Fibroblast of pulmonary artery (primary cell): Measurements from ENCODE around the gene ERI2.

Source experiments
- DNase-seq: peaks from one replicate; pipeline ENCODE4 v3.0.0-alpha.2; 2010; ENCODE audit warnings: low read depth
- H3K4me3 ChIP-seq: replicated peaks from 2 replicates; pipeline ENCODE4 v1.5.1; 2011; ENCODE audit warnings: low read depth, mild to moderate bottlenecking, control low read depth, low read length, moderate library complexity
- TF ChIP-seq, protein P1 (sequence below): IDR thresholded peaks from 2 replicates; pipeline ENCODE4 v1.5.1; 2011; ENCODE audit warnings: mild to moderate bottlenecking, control low read depth, low read length, inconsistent platforms; ENCODE audit errors: missing control alignments

The ERI2 gene

DNA sequence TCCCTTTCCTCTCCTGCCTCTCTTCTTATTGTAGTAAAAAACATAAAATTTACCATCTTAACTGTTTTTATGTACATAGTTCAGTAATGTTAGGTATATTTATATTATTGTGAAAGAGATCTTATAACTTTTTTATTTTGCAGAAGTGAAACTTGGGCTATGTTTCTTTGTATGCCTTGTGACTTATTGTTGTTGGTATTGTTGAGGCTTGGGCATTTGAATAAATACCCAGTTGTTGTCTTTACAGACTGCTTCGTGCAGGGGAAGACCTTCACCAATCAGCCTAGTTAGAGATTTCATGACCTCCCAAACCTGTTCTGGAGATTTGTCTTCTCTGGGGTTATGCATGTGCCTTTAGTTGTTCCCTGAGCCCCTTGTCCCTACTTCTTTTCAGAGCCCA lies 32.0 kb upstream of the ERI2 start:
- H3K4me3 ChIP-seq = no peak overlapping the region
- no peak for DNase-seq
- TF ChIP-seq, protein P1, sequence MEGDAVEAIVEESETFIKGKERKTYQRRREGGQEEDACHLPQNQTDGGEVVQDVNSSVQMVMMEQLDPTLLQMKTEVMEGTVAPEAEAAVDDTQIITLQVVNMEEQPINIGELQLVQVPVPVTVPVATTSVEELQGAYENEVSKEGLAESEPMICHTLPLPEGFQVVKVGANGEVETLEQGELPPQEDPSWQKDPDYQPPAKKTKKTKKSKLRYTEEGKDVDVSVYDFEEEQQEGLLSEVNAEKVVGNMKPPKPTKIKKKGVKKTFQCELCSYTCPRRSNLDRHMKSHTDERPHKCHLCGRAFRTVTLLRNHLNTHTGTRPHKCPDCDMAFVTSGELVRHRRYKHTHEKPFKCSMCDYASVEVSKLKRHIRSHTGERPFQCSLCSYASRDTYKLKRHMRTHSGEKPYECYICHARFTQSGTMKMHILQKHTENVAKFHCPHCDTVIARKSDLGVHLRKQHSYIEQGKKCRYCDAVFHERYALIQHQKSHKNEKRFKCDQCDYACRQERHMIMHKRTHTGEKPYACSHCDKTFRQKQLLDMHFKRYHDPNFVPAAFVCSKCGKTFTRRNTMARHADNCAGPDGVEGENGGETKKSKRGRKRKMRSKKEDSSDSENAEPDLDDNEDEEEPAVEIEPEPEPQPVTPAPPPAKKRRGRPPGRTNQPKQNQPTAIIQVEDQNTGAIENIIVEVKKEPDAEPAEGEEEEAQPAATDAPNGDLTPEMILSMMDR = no peak

DNA sequence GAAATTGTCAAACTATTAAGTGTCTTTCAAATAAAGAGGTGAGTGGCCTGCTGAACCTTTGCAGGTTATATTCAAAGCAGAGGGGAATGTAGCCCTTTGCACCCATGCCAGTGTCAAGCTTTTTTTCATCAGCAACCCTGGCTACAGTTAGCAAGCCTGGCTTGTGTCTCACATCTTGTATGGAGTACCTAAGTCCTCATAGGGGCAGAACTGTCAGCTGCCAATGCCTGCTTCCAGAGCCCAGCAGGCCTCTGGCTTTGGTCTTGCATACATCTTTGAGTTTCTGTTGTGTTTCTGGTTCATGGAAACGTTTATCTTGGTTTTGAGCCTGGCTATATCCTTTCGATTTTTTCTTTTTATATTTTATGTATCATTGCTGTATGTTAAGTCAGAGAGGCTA lies 26.8 kb upstream of the ERI2 start:
- no peak overlapping the region for H3K4me3 ChIP-seq
- TF ChIP-seq, protein P1 = no peak
- DNase-seq = no peak

DNA sequence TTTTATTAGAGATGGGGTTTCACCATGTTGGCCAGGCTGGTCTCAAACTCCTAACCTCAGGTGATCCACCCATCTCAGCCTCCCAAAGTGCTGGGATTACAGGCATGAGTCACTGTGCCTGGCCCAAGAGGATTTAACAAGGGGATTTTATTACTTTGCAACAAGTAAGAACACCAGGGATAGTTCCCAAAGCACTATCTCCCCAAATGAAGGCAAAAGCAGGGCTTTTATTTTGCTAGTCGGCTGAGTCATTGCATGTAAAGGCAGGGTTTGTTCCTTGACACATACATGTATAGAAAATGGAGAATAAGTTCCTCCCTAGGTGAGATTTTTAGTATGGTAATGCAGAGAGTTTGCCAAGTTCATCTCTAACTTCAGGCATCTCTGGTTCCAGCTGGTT lies 24.1 kb upstream of the ERI2 start:
- TF ChIP-seq, protein P1 = no peak
- no peak for DNase-seq
- no peak overlapping the region for H3K4me3 ChIP-seq

DNA sequence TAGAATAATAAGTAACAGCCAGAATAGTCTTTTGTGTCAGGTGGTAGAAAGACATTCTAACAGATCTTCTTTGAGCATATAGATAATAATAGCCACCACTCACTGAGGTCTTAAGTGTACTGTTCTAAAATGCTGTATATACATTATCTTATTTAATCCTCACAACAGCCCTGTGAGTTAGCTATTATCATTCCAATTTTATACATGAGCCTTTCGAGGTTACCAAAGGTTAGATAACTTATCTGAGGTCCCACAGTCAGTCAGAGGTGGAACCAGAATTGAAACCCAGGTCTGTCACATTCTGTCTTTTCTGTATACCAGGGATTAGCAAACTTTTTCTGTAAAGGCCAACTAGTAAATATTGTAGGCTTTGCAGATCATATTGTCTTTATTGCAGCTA lies 23.3 kb upstream of the ERI2 start:
- TF ChIP-seq, protein P1 = no peak

DNA sequence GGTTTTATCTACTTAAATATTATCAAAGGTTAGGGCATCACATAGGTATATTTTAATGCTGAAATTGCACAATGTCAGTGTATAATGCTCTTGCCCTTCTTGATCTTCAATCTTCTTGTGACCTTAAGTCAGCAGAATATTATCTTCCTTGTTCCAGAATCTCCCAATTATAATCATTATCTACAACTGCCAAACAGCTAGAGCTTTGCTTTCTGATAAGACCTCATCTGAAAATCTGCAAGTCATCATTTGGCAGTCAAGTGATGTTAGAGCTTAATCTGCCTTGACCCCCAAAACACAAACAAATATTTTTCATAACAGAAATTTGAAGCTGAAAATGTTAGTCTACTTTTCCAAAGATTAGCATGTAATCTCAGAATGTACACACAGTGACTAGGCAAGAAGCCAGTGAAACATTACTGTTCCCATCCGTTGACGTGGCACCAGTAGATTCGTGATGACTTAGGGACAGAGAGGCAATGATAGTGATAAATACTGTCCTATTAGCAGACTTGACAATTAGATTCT lies 19.8 kb upstream of the ERI2 start:
- H3K4me3 ChIP-seq = no peak overlapping the region
- peak; percentile 30 for DNase-seq
- TF ChIP-seq, protein P1 = no peak

More for the DNA sequence above, 23.3 kb upstream of the ERI2 start:
- no peak for DNase-seq
- no peak overlapping the region for H3K4me3 ChIP-seq

DNA sequence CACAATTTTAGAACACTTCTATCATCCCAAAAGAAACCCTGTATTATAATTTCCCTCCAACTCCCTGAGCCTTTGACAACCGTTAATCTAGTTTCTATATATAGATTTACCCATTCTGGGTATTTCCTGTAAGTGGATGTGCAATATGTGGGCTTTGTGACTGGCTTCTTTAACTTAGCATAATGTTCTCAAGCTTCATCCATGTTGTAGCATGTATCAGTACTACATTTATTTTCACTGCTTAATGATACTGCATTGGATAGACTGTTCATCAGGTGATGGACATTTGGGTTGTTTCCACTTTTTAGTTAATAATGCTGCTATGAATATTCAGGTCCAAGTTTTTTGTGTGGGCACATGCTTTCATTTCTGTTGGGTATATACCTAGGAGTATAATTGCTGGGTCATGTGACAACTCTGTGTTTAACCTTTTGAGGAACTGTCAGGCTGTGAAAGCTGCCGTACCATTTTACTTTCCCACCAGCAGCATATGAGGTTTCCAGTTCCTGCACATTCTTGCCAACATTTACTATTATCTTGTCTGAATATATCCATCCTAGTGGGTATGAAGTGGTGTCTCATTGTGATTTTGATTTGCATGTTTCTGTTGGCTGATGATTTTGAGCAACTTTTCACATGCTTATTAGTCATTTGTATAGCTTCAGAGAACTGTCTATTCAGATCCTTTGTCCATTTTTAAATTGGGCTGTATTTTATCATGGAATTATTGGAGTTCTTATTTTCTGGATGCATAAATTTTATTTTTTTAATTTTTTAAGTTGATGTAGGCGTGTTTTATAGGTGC lies 16.5 kb upstream of the ERI2 start:
- no peak for DNase-seq
- no peak overlapping the region for H3K4me3 ChIP-seq
- TF ChIP-seq, protein P1 = no peak

DNA sequence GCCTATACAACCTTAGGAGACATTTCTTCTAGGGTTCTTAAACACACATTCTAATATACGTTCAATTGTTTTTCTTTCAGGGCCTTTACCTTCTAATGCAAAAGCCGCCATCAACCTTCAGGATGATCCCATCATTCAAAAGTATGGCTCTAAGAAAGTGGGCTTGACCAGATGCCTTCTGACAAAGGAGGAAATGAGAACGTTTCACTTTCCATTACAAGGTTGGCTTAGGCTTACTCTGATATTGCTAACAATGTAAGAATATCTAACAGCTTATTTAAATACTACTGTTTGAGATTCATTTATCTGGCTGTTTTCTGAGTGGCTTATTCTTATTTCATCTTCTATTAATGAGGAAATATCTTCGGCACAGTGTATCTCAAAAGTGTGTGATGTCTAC lies 15.4 kb upstream of the ERI2 start:
- DNase-seq = no peak
- no peak overlapping the region for H3K4me3 ChIP-seq

More for the DNA sequence above, 15.4 kb upstream of the ERI2 start:
- TF ChIP-seq, protein P1 = no peak
